OCI-LY1 (cell line): ENCODE results near the gene PLXND1.

Experiments used
- H2AFZ ChIP-seq: fragments of 200-600 bp; sonication (generic), shearing (Covaris generic); 2 replicates; pipeline ENCODE4 v1.6.0; 2014; ENCODE audit warnings: antibody characterized with exemption, mild to moderate bottlenecking, low read length
- H3F3A ChIP-seq: fragments of 200-600 bp; sonication (generic), shearing (Covaris generic); 2 replicates; pipeline ENCODE4 v1.6.0; 2014; ENCODE audit warnings: mild to moderate bottlenecking, antibody characterized with exemption, low read length, moderate library complexity; ENCODE audit not compliant: insufficient read depth
- H3K27ac ChIP-seq: fragments of 200-600 bp; sonication (generic); 2 replicates; pipeline ENCODE4 v1.5.1; 2014; ENCODE audit warnings: low read length, mixed run types, mild to moderate bottlenecking, low read depth; ENCODE audit not compliant: poor library complexity, severe bottlenecking
- H3K27me3 ChIP-seq: fragments of 200-600 bp; sonication (generic); 2 replicates; pipeline ENCODE4 v1.6.0; 2014; ENCODE audit warnings: antibody characterized with exemption, mild to moderate bottlenecking, low read length, moderate library complexity; ENCODE audit not compliant: insufficient read depth
- H3K36me3 ChIP-seq: fragments of 200-600 bp; sonication (generic); 2 replicates; pipeline ENCODE4 v1.6.1; 2014; ENCODE audit warnings: mild to moderate bottlenecking, antibody characterized with exemption, low read length, moderate library complexity, mixed read lengths; ENCODE audit not compliant: insufficient read depth
- H3K4me1 ChIP-seq: fragments of 200-600 bp; sonication (generic); 2 replicates; pipeline ENCODE4 v1.5.1; 2014; ENCODE audit warnings: mild to moderate bottlenecking, low read length, moderate library complexity; ENCODE audit not compliant: insufficient read depth, severe bottlenecking
- H3K4me2 ChIP-seq: fragments of 200-600 bp; sonication (generic), shearing (Covaris generic); 2 replicates; pipeline ENCODE4 v1.6.1; 2014; ENCODE audit warnings: low read length
- H3K4me3 ChIP-seq: fragments of 200-600 bp; sonication (generic); 2 replicates; pipeline ENCODE4 v1.5.1; 2014; ENCODE audit warnings: low read length, low read depth, mild to moderate bottlenecking, mixed read lengths; ENCODE audit not compliant: poor library complexity, severe bottlenecking
- H3K79me2 ChIP-seq: fragments of 200-600 bp; shearing (Covaris generic); 2 replicates; pipeline ENCODE4 v1.6.1; 2016; ENCODE audit warnings: mixed run types, low read length, mixed read lengths; ENCODE audit not compliant: insufficient read depth
- H3K9ac ChIP-seq: fragments of 200-600 bp; sonication (generic), shearing (Covaris generic); 2 replicates; pipeline ENCODE4 v1.6.1; 2014; ENCODE audit warnings: mild to moderate bottlenecking, low read length, mixed read lengths
- H3K9me2 ChIP-seq: fragments of 200-600 bp; sonication (generic), shearing (Covaris generic); 2 replicates; pipeline ENCODE4 v1.6.1; 2014; ENCODE audit warnings: low read depth, mild to moderate bottlenecking, low read length, mixed read lengths
- H3K9me3 ChIP-seq: fragments of 200-600 bp; shearing (Covaris generic); 2 replicates; pipeline ENCODE4 v1.6.1; 2014; ENCODE audit warnings: low read length, mixed read lengths
- H4K20me1 ChIP-seq: fragments of 200-600 bp; sonication (generic), shearing (Covaris generic); 2 replicates; pipeline ENCODE4 v1.6.0; 2016; ENCODE audit warnings: mild to moderate bottlenecking, low read length; ENCODE audit not compliant: insufficient read depth
- EZH2 ChIP-seq: fragments of 200-600 bp; sonication (generic), shearing (Covaris generic); IDR thresholded peaks from 2 replicates; pipeline ENCODE4 v1.8.0; 2017; ENCODE audit warnings: borderline replicate concordance, mixed run types, mild to moderate bottlenecking, antibody characterized with exemption, low read length, moderate library complexity, mixed read lengths
- TF ChIP-seq, protein P1 (sequence below): fragments of 200-600 bp; sonication (generic), shearing (Covaris generic); IDR thresholded peaks from 2 replicates; pipeline ENCODE4 v1.5.1; 2017; ENCODE audit warnings: mild to moderate bottlenecking, antibody characterized with exemption, low read length, moderate library complexity, mixed read lengths

Gene PLXND1

DNA sequence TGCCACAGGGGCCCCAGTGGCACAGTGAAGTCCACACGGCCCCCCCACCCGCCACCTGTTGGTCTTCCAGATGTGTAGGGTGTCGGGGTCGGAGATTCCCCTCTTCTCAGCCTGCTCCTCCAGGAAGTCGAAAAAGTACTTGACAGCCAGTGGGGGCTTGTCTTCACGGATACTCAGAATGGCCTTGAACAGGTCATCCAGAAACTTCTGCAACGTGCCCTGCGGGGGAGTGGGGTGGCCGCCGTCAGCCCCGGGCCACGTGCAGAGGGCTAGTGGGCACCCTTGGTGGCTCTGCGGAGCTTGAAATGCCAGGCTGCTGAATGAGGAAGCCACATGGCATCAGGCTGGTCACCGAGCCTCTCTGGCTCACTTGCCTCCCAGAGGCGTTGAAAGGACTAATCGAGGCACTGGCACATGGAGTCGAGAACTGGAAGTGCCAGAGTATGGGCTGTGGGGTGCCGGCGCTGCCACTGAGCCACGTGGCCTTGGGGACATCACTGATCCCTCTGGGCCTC lies 46.9 kb downstream of the PLXND1 start:
- peaks cover 22% of the 10 kb centered on the region for H3K27me3 ChIP-seq
- H2AFZ ChIP-seq, result no peak overlapping the region
- no peak overlapping the region for H3K9ac ChIP-seq
- H3F3A ChIP-seq, result no peaks in the 10 kb centered on the region
- no peak overlapping the region for H3K4me3 ChIP-seq
- no peak overlapping the region for H3K27ac ChIP-seq
- no peaks in the 10 kb centered on the region for H4K20me1 ChIP-seq
- no peaks in the 10 kb centered on the region for H3K9me3 ChIP-seq
- H3K36me3 ChIP-seq, result no peaks in the 10 kb centered on the region
- H3K4me1 ChIP-seq, result peaks cover 16% of the 10 kb centered on the region
- H3K79me2 ChIP-seq, result no peaks in the 10 kb centered on the region
- no peak for TF ChIP-seq EZH2
- TF ChIP-seq, protein P1, sequence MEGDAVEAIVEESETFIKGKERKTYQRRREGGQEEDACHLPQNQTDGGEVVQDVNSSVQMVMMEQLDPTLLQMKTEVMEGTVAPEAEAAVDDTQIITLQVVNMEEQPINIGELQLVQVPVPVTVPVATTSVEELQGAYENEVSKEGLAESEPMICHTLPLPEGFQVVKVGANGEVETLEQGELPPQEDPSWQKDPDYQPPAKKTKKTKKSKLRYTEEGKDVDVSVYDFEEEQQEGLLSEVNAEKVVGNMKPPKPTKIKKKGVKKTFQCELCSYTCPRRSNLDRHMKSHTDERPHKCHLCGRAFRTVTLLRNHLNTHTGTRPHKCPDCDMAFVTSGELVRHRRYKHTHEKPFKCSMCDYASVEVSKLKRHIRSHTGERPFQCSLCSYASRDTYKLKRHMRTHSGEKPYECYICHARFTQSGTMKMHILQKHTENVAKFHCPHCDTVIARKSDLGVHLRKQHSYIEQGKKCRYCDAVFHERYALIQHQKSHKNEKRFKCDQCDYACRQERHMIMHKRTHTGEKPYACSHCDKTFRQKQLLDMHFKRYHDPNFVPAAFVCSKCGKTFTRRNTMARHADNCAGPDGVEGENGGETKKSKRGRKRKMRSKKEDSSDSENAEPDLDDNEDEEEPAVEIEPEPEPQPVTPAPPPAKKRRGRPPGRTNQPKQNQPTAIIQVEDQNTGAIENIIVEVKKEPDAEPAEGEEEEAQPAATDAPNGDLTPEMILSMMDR, result no peak
- no peak overlapping the region for H3K4me2 ChIP-seq
- H3K9me2 ChIP-seq, result no peaks in the 10 kb centered on the region

DNA sequence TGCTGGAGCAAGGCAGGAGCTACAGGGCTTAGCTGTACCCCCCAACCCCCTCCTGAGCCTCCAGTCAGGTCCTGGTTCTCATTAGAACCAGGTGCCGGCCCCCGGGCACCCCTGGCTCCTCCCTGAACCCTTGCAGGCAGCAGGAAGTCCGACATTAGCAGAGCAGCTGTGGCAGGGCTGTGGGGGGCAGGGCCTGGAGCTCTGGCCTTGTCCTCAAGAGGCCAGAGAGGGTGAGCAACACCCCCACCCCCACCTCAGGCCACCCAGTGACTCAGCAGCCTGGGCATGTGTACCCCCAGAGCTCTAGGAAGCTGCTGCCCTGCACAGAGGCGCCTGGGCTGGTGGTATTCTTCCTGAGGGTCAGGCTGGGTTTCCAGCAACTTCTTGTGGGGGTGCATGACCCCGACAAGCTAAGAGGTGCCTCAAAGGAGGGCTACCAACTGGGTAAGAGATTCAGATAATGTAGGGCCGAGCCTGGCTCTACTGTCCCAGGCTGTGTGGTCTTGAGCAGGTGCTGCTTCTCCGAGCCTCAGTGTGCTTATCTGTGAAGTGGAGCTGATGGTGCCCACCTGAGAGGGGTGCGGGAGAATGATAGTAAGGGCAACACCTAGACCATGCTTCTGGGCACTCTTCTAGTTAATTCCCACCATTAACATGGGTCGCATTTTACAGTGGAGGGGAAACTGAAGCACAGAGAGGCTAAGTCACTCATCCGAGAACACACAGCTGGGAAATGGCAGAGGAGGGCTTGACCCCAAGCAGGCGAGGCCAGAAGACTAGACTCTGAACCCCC lies 47.5 kb downstream of the PLXND1 start:
- Histone ChIP-seq H3K27ac (no peak overlapping the region), H3K79me2 (no peaks in the 10 kb centered on the region), H3K4me3 (no peak overlapping the region)

GRCh38 chr3:129558081-129558771 lies 48.2 kb downstream of the PLXND1 start:
- H3K4me2 ChIP-seq, result no peak overlapping the region
- H2AFZ ChIP-seq, result no peak overlapping the region
- no peak overlapping the region for H3K27ac ChIP-seq

More for the DNA sequence above, 47.5 kb downstream of the PLXND1 start:
- H3K9me3 ChIP-seq, result no peaks in the 10 kb centered on the region
- no peaks in the 10 kb centered on the region for H3F3A ChIP-seq
- H2AFZ ChIP-seq, result no peak overlapping the region
- no peaks in the 10 kb centered on the region for H3K36me3 ChIP-seq
- peaks cover 16% of the 10 kb centered on the region for H3K4me1 ChIP-seq
- no peaks in the 10 kb centered on the region for H3K9me2 ChIP-seq
- H3K27me3 ChIP-seq, result peaks cover 22% of the 10 kb centered on the region
- H3K4me2 ChIP-seq, result no peak overlapping the region
- H4K20me1 ChIP-seq, result no peaks in the 10 kb centered on the region
- H3K9ac ChIP-seq, result no peak overlapping the region
- TF ChIP-seq, protein P1, result no peak
- no peak for TF ChIP-seq EZH2

More at GRCh38 chr3:129558081-129558771, 48.2 kb downstream of the PLXND1 start:
- TF ChIP-seq EZH2, result no peak
- TF ChIP-seq, protein P1, result no peak
- Histone ChIP-seq H3K9ac (no peak overlapping the region), H3K9me3 (no peaks in the 10 kb centered on the region), H4K20me1 (no peaks in the 10 kb centered on the region), H3K27me3 (peaks cover 22% of the 10 kb centered on the region), H3K9me2 (no peaks in the 10 kb centered on the region), H3K4me1 (peaks cover 16% of the 10 kb centered on the region), H3K4me3 (no peak overlapping the region), H3K36me3 (no peaks in the 10 kb centered on the region), H3K79me2 (no peaks in the 10 kb centered on the region), H3F3A (no peaks in the 10 kb centered on the region)
